Caco-2 (cell line): ENCODE data around the gene ADCY9. TPM values are rescaled to one million over a fixed set of nuclear protein-coding genes. Genes with fewer than 3 reads are reported as not detected.
"Not testable (repeated sequence)": the region's sequence is repeated elsewhere in the genome, so short reads cannot be mapped to it uniquely, and the experiment has no call there.

ENCODE experiments used
- BruUV-seq: library from RNA; stranded (reverse); fragments of 400-500 nt; replicated peaks from 2 replicates; lab custom pipeline; 2021; lab: Mats Ljungman, UMichigan
- CTCF ChIA-PET: fragments of 300-600 bp; sonication (Branson Sonifier 250); formaldehyde crosslinking; loops from one replicate; lab custom pipeline; 2022; ENCODE audit warnings: antibody characterized with exemption; lab: Charles Lee
- POLR2A ChIA-PET: fragments of 300-600 bp; sonication (Branson Sonifier 250); formaldehyde crosslinking; loops from one replicate; lab custom pipeline; 2022; ENCODE audit warnings: antibody characterized with exemption; lab: Charles Lee
- DNase-seq, 2 experiments: peaks; one replicate each; pipeline versions ENCODE4 v3.0.0 to v3.0.0-alpha.2; 2020 to 2022
- H3K27me3 ChIP-seq: replicated peaks from 2 replicates; pipeline ENCODE4 v1.6.0; 2011; ENCODE audit warnings: low read length; ENCODE audit not compliant: control insufficient read depth, insufficient read depth
- H3K36me3 ChIP-seq: 2 replicates; pipeline ENCODE4 v1.5.1; 2011; ENCODE audit warnings: low read length; ENCODE audit not compliant: control insufficient read depth, insufficient read depth
- H3K4me1 ChIP-seq: fragments of 250-450 bp; sonication (Bioruptor Pico); 2 replicates; pipeline ENCODE4 v1.5.1; 2020; ENCODE audit warnings: mild to moderate bottlenecking
- H3K4me3 ChIP-seq: 2 replicates; pipeline ENCODE4 v1.5.1; 2011; ENCODE audit warnings: low read depth, mild to moderate bottlenecking, control low read depth, low read length
- H3K9me3 ChIP-seq: fragments of 250-450 bp; sonication (Bioruptor Pico); 2 replicates; pipeline ENCODE4 v1.5.1; 2020; ENCODE audit warnings: mild to moderate bottlenecking, moderate library complexity
- H3K27ac Mint-ChIP-seq: one replicate; pipeline ENCODE4 v1.8.0; 2022; ENCODE audit warnings: mixed read lengths; ENCODE audit not compliant: unreplicated experiment
- H3K27me3 Mint-ChIP-seq: one replicate; pipeline ENCODE4 v1.8.0; 2022; ENCODE audit warnings: mixed read lengths; ENCODE audit not compliant: insufficient read depth, unreplicated experiment
- H3K36me3 Mint-ChIP-seq: one replicate; pipeline ENCODE4 v1.8.0; 2022; ENCODE audit warnings: mild to moderate bottlenecking, mixed read lengths; ENCODE audit not compliant: insufficient read depth, unreplicated experiment
- H3K4me1 Mint-ChIP-seq: one replicate; pipeline ENCODE4 v1.8.0; 2022; ENCODE audit warnings: low read depth, mixed read lengths; ENCODE audit not compliant: unreplicated experiment
- H3K4me3 Mint-ChIP-seq: one replicate; pipeline ENCODE4 v1.8.0; 2022; ENCODE audit warnings: mild to moderate bottlenecking, moderate library complexity, mixed read lengths; ENCODE audit not compliant: unreplicated experiment
- H3K9me3 Mint-ChIP-seq: one replicate; pipeline ENCODE4 v1.8.0; 2022; ENCODE audit warnings: mixed read lengths; ENCODE audit not compliant: unreplicated experiment
- CTCF ChIP-seq, 2 experiments: fragments of 200-600 bp in 1 of 2; IDR thresholded peaks; 1 replicate in 1 of 2; 2 replicates in 1 of 2; pipeline versions ENCODE4 v1.5.1 to v1.8.0; 2011 to 2022; ENCODE audit warnings: antibody characterized with exemption in 1 of 2, control low read depth in 1 of 2, inconsistent platforms in 1 of 2, low read depth in 1 of 2, low read length in 1 of 2, mild to moderate bottlenecking in 1 of 2, moderate library complexity in 1 of 2; ENCODE audit not compliant: insufficient read depth in 1 of 2, severe bottlenecking in 1 of 2, unreplicated experiment in 1 of 2
- intact Hi-C: fragments of 100-400 bp; cut with micrococcal nuclease; formaldehyde crosslinking; loops from one replicate; pipeline ENCODE4 v1.10.0; 2022; ENCODE audit not compliant: unreplicated experiment
- total RNA-seq: library from RNA; stranded (reverse); gene quantifications from 2 replicates; pipeline ENCODE4 v1.2.3, GENCODE V29; 2022

ADCY9 gene
- total RNA-seq, 1 experiment from 2014 or later = 11.5 TPM

GRCh38 chr16:3948378-3948995 lies 167.8 kb downstream of the ADCY9 start:
- no peaks in the 10 kb centered on the region for H3K4me1 Mint-ChIP-seq
- H3K36me3 Mint-ChIP-seq = no peaks in the 10 kb centered on the region
- CTCF ChIA-PET = no interaction called here
- intact Hi-C loops = no loop called here
- no peaks in the 10 kb centered on the region for H3K9me3 Mint-ChIP-seq
- no peaks in the 10 kb centered on the region for H3K27me3 Mint-ChIP-seq
- TF ChIP-seq CTCF (IDR thresholded peaks at IDR 0.05; ENCODE audit: insufficient read depth in 1 of 2, low read depth in 1 of 2, low read length in 1 of 2, severe bottlenecking in 1 of 2, unreplicated experiment in 1 of 2) = no peak
- POLR2A ChIA-PET = no interaction called here
- no peak for DNase-seq
- Histone ChIP-seq H3K36me3 (no peaks in the 10 kb centered on the region), H3K27me3 (no peaks in the 10 kb centered on the region), H3K4me3 (no peak overlapping the region), H3K9me3 (no peaks in the 10 kb centered on the region), H3K4me1 (no peaks in the 10 kb centered on the region)
- no TSS peak for BruUV-seq
- no peak overlapping the region for H3K27ac Mint-ChIP-seq
- H3K4me3 Mint-ChIP-seq = no peak overlapping the region

- Mint-ChIP-seq H3K4me1 (no peaks in the 10 kb centered on the region), H3K36me3 (no peaks in the 10 kb centered on the region), H3K27ac (no peak overlapping the region), H3K9me3 (no peaks in the 10 kb centered on the region), H3K4me3 (no peak overlapping the region), H3K27me3 (no peaks in the 10 kb centered on the region)
- ChIA-PET CTCF (no interaction called here), POLR2A (no interaction called here)
- H3K27me3 ChIP-seq = no peaks in the 10 kb centered on the region
- no TSS peak for BruUV-seq
- TF ChIP-seq CTCF (IDR thresholded peaks at IDR 0.05; ENCODE audit: insufficient read depth in 1 of 2, low read depth in 1 of 2, low read length in 1 of 2, severe bottlenecking in 1 of 2, unreplicated experiment in 1 of 2) = no peak
- no peaks in the 10 kb centered on the region for H3K36me3 ChIP-seq
- no peak for DNase-seq
- no peaks in the 10 kb centered on the region for H3K9me3 ChIP-seq
- H3K4me1 ChIP-seq = no peaks in the 10 kb centered on the region
- H3K4me3 ChIP-seq = no peak overlapping the region
- intact Hi-C loops = no loop called here
Observed at GRCh38 chr16:3946604-3947180, 169.6 kb downstream of the ADCY9 start.

- Mint-ChIP-seq H3K27me3 (no peaks in the 10 kb centered on the region), H3K27ac (no peak overlapping the region), H3K36me3 (no peaks in the 10 kb centered on the region), H3K4me3 (no peak overlapping the region), H3K9me3 (no peaks in the 10 kb centered on the region), H3K4me1 (no peaks in the 10 kb centered on the region)
- H3K27me3 ChIP-seq = no peaks in the 10 kb centered on the region
- no TSS peak for BruUV-seq
- H3K4me1 ChIP-seq = no peaks in the 10 kb centered on the region
- TF ChIP-seq CTCF (IDR thresholded peaks at IDR 0.05; ENCODE audit: insufficient read depth in 1 of 2, low read depth in 1 of 2, low read length in 1 of 2, severe bottlenecking in 1 of 2, unreplicated experiment in 1 of 2) = no peak
- no peak for DNase-seq
- H3K4me3 ChIP-seq = no peak overlapping the region
- intact Hi-C loops = no loop called here
- no peaks in the 10 kb centered on the region for H3K36me3 ChIP-seq
- ChIA-PET CTCF (no interaction called here), POLR2A (no interaction called here)
- H3K9me3 ChIP-seq = no peaks in the 10 kb centered on the region
Observed at GRCh38 chr16:3945751-3946603, 170.3 kb downstream of the ADCY9 start.

- H3K36me3 ChIP-seq, intact Hi-C loops, H3K4me1 Mint-ChIP-seq, H3K27ac Mint-ChIP-seq, H3K4me3 Mint-ChIP-seq, H3K4me1 ChIP-seq, H3K9me3 ChIP-seq, H3K4me3 ChIP-seq, POLR2A ChIA-PET, H3K9me3 Mint-ChIP-seq, H3K27me3 ChIP-seq, H3K36me3 Mint-ChIP-seq, DNase-seq, BruUV-seq, CTCF ChIA-PET, H3K27me3 Mint-ChIP-seq: not testable (repeated sequence)
Observed at GRCh38 chr16:3944457-3944856, 171.8 kb downstream of the ADCY9 start.
